ENCODE data around the gene PCDHA8. TPM values are rescaled to one million over a fixed set of nuclear protein-coding genes. Genes with fewer than 3 reads are reported as not detected.
"Not testable (repeated sequence)": the region's sequence is repeated elsewhere in the genome, so short reads cannot be mapped to it uniquely, and the experiment has no call there.

PCDHA8 gene
- total RNA-seq, 1 experiment from 2014 or later, result not detected

DNA sequence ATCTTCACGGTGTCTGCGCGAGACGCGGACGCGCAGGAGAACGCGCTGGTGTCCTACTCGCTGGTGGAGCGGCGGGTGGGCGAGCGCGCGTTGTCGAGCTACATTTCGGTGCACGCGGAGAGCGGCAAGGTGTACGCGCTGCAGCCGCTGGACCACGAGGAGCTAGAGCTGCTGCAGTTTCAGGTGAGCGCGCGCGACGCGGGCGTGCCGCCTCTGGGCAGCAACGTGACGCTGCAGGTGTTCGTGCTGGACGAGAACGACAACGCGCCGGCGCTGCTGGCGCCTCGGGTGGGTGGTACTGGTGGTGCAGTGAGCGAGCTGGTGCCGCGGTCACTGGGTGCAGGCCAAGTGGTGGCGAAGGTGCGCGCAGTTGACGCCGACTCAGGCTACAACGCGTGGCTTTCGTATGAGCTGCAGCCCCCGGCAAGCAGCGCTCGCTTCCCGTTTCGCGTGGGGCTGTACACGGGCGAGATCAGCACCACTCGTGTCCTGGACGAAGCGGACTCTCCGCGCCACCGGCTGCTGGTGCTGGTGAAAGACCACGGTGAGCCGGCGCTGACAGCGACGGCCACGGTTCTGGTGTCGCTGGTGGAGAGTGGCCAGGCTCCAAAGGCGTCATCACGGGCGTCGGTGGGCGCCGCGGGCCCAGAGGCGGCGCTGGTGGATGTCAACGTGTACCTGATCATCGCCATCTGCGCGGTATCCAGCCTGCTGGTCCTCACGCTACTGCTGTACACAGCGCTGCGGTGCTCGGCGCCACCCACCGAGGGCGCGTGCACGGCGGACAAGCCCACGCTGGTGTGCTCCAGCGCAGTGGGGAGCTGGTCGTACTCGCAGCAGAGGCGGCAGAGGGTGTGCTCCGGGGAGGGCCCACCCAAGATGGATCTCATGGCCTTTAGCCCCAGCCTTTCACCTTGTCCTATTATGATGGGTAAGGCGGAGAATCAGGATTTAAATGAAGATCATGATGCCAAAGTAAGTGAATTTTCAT, 11.2 kb upstream of the PCDHA8 start:
- DNase-seq (ENCODE audit: low spot score), result not testable (repeated sequence)

GRCh38 chr5:140833993-140834392, 7.0 kb upstream of the PCDHA8 start, which contains the start of gene PCDHA7:
TSS of gene PCDHA7 (plus strand) at chr5:140834269. CDS start at chr5:140834384, 115 bp downstream.
- peak; percentile 8 for DNase-seq (ENCODE audit: low spot score)

GRCh38 chr5:140834439-140835008, 6.5 kb upstream of the PCDHA8 start:
- not testable (repeated sequence) for DNase-seq (ENCODE audit: low spot score)

- DNase-seq (ENCODE audit: low spot score), result no peak
These were observed 5.1 kb upstream of the PCDHA8 start for GRCh38 chr5:140835622-140836510.

GRCh38 chr5:140842798-140843733, 2.1 kb downstream of the PCDHA8 start:
- no peak for DNase-seq (ENCODE audit: low spot score)

GRCh38 chr5:140848139-140849102, 7.4 kb downstream of the PCDHA8 start, which contains the start of gene PCDHA9:
TSS of gene PCDHA9 (plus strand) at chr5:140848382. CDS start at chr5:140848496, 114 bp downstream.
- not testable (repeated sequence) for DNase-seq (ENCODE audit: low spot score)

GRCh38 chr5:140849831-140850634, 9.0 kb downstream of the PCDHA8 start:
- not testable (repeated sequence) for DNase-seq (ENCODE audit: low spot score)

DNA sequence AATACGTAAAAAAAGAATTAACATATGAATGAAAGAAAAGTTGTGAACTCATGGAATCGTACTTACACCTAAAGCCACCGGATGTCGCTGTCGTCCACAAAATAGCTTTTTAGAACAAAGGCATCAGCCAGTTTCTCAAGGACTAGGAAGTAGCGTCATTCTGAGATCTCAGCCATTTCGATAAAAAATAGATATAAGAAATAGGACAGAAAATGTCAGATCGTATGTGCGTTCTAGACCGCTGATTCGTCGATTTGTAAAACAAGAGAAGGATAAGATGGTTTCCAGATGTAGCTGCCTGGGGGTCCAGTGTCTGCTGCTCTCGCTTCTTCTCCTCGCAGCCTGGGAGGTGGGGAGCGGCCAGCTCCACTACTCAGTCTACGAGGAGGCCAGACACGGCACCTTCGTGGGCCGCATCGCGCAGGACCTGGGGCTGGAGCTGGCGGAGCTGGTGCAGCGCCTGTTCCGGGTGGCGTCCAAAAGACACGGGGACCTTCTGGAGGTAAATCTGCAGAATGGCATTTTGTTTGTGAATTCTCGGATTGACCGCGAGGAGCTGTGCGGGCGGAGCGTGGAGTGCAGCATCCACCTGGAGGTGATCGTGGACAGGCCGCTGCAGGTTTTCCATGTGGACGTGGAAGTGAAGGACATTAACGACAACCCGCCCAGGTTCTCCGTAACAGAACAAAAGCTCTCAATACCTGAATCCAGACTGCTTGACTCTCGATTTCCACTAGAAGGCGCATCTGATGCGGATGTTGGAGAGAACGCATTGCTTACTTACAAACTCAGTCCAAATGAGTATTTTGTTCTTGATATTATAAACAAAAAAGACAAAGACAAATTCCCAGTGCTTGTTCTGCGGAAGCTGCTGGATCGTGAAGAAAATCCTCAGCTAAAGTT, 15.0 kb downstream of the PCDHA8 start, which contains the start of gene PCDHA10:
TSS of gene PCDHA10 (plus strand) at position 126 of the 903 bp plus-strand sequence. CDS start at position 278, 152 bp downstream.
- no peak for DNase-seq (ENCODE audit: low spot score)

GRCh38 chr5:140857177-140857986, 16.4 kb downstream of the PCDHA8 start:
- no peak for DNase-seq (ENCODE audit: low spot score)

GRCh38 chr5:140857987-140858240, 16.9 kb downstream of the PCDHA8 start:
- DNase-seq (ENCODE audit: low spot score), result no peak

DNA sequence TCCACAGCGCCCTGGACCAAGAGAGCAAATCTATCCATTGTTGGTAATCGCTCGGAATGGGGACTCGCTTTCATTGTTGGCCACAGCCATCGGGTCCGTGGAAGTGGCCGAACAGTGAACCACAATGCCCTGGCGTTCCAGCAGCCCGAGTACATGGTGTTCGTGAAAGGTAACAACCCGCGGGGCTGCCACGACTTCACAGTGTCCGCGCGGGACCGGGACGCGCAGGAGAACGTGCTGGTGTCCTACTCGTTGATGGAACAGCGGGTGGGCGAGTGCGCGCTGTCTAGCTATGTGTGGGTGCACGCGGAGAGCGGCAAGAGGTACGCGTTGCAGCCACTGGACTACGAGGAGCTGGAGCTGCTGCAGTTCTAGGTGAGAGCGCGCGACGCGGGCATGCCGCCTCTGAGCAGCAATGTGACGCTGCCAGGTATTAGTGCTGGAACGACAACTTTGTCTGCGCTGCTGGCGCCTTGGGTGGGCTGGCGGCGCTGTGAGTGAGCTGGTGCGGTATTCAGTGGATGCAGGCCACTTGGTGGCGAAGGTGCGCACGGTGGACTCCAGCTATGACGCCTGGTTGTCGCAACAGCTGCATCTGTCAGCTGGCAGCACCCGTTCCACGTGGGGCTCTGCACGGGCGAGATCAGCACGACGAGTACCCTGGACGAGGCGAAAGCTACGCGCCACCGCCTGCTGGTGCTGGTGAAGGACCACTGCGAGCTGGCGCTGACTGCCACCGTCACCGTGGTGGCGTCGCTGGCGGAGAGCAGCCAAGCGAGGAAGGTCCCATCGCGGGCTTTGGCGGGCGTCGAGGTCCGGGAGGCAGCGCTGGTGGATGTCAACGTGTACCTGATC, 21.7 kb downstream of the PCDHA8 start:
- DNase-seq (ENCODE audit: low spot score), result no peak

GRCh38 chr5:140868721-140869554, 28.0 kb downstream of the PCDHA8 start, which contains the start of gene PCDHA11:
TSS of gene PCDHA11 (plus strand) at chr5:140868957. CDS start at chr5:140869104, 147 bp downstream.
- DNase-seq (ENCODE audit: low spot score), result no peak

GRCh38 chr5:140869555-140869886, 28.5 kb downstream of the PCDHA8 start:
- DNase-seq (ENCODE audit: low spot score), result no peak

Measured in A172 (cell line).